ENCODE measurements around the gene PRR32.
"Not testable (repeated sequence)": the region's sequence is repeated elsewhere in the genome, so short reads cannot be mapped to it uniquely, and the experiment has no call there.

PRR32 gene

DNA sequence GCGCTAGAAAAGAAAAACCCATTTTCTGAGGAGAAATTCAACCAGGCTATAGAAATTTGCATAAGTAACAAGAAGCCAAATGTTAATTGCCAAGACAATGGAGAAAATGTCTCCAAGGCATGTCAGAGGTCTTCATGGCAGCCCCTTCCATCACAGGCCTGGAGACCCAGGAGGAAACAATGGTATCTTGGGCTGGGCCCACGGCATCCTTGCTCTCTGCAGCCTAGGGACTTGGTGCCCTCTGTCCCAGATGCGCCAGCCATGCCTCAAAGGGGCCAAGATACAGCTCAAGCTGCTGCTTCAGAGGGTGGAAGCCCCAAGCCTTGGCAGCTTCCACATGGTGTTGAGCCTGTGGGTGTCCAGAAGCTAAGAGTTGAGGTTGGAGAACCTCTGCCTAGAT is 12.7 kb upstream of the PRR32 start:
- 66% methylated on average over 2 of the region's 3 CpGs for WGBS

DNA sequence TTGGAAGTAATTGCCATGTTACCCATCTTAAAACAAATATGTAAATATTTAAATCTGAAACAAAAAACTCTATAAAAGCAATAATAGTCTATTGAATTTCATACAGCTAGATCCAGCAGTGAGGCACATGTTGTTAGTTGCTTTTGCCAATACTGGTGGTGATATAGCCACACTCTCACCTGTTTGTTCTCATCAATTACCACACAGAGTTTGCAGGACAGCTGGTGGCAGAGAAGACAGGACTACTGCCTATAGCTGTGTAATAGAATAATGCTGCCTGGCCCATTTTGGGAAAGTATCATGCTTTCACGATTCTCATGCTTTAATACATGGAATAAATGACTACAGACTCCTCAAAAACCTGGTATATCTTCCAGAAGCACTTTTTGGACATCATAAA is 3.7 kb upstream of the PRR32 start:
- Histone ChIP-seq H2BK15ac (ENCODE audit: low read depth, poor library complexity, severe bottlenecking) (no peak overlapping the region), H3K4me1 (ENCODE audit: control insufficient read depth, insufficient read depth, low read depth, low read length) (peaks cover 2% of the 10 kb centered on the region), H3K9ac (ENCODE audit: low read length) (no peak overlapping the region), H2AK5ac (ENCODE audit: low read length, severe bottlenecking) (no peak overlapping the region), H2AFZ (ENCODE audit: low read depth, low read length) (no peak overlapping the region), H4K8ac (ENCODE audit: low read length) (no peak overlapping the region), H2BK5ac (ENCODE audit: low read depth, low read length, poor library complexity, severe bottlenecking) (no peak overlapping the region), H2BK120ac (ENCODE audit: low read depth, low read length) (no peak overlapping the region), H3K36me3 (ENCODE audit: control insufficient read depth in 1 of 2, insufficient read depth in 2 of 2, low read depth in 1 of 2, low read length in 2 of 2) (no peaks in the 10 kb centered on the region), H3K14ac (ENCODE audit: low read length in 2 of 2) (no peak overlapping the region), H3K27me3 (ENCODE audit: control insufficient read depth in 1 of 2, insufficient read depth in 1 of 2, low read length in 2 of 2) (no peaks in the 10 kb centered on the region), H3K4me2 (ENCODE audit: low read length, poor library complexity, severe bottlenecking) (no peak overlapping the region), H3K79me1 (replicated peaks; ENCODE audit: low read length, poor library complexity, severe bottlenecking) (no peaks in the 10 kb centered on the region), H3K4me3 (ENCODE audit: insufficient read depth in 1 of 2, low read depth in 1 of 2, low read length in 2 of 2) (no peak overlapping the region), H2BK12ac (ENCODE audit: low read length in 2 of 2) (no peak overlapping the region), H4K91ac (ENCODE audit: low read length) (no peak overlapping the region), H3K18ac (ENCODE audit: low read depth in 1 of 2, low read length in 2 of 2) (no peak overlapping the region), H3K4ac (ENCODE audit: low read depth in 1 of 2, low read length in 2 of 2) (no peak overlapping the region), H3K23ac (ENCODE audit: low read length in 2 of 2) (no peak overlapping the region), H3K9me3 (ENCODE audit: control insufficient read depth, low read length) (peaks cover 6% of the 10 kb centered on the region), H3K27ac (ENCODE audit: low read length, poor library complexity, severe bottlenecking) (no peak overlapping the region)
- WGBS: no CpG with 5 or more reads among the region's 1 CpG
- DNase-seq: no peak

More for the DNA sequence above, 12.7 kb upstream of the PRR32 start:
- H3K27ac ChIP-seq (ENCODE audit: low read length, poor library complexity, severe bottlenecking); H2BK120ac ChIP-seq (ENCODE audit: low read depth, low read length); H2BK15ac ChIP-seq (ENCODE audit: low read depth, poor library complexity, severe bottlenecking); H3K27me3 ChIP-seq (ENCODE audit: control insufficient read depth in 1 of 2, insufficient read depth in 1 of 2, low read length in 2 of 2); H4K8ac ChIP-seq (ENCODE audit: low read length); DNase-seq; H2AFZ ChIP-seq (ENCODE audit: low read depth, low read length); H3K9ac ChIP-seq (ENCODE audit: low read length); H4K91ac ChIP-seq (ENCODE audit: low read length); H3K14ac ChIP-seq (ENCODE audit: low read length in 2 of 2); H3K4me2 ChIP-seq (ENCODE audit: low read length, poor library complexity, severe bottlenecking); H2AK5ac ChIP-seq (ENCODE audit: low read length, severe bottlenecking); H3K4ac ChIP-seq (ENCODE audit: low read depth in 1 of 2, low read length in 2 of 2); H3K9me3 ChIP-seq (ENCODE audit: control insufficient read depth, low read length); H3K79me1 ChIP-seq (replicated peaks; ENCODE audit: low read length, poor library complexity, severe bottlenecking); H3K18ac ChIP-seq (ENCODE audit: low read depth in 1 of 2, low read length in 2 of 2); H3K23ac ChIP-seq (ENCODE audit: low read length in 2 of 2); H2BK12ac ChIP-seq (ENCODE audit: low read length in 2 of 2); H3K4me3 ChIP-seq (ENCODE audit: insufficient read depth in 1 of 2, low read depth in 1 of 2, low read length in 2 of 2); H3K36me3 ChIP-seq (ENCODE audit: control insufficient read depth in 1 of 2, insufficient read depth in 2 of 2, low read depth in 1 of 2, low read length in 2 of 2); H2BK5ac ChIP-seq (ENCODE audit: low read depth, low read length, poor library complexity, severe bottlenecking); H3K4me1 ChIP-seq (ENCODE audit: control insufficient read depth, insufficient read depth, low read depth, low read length): not testable (repeated sequence)

DNA sequence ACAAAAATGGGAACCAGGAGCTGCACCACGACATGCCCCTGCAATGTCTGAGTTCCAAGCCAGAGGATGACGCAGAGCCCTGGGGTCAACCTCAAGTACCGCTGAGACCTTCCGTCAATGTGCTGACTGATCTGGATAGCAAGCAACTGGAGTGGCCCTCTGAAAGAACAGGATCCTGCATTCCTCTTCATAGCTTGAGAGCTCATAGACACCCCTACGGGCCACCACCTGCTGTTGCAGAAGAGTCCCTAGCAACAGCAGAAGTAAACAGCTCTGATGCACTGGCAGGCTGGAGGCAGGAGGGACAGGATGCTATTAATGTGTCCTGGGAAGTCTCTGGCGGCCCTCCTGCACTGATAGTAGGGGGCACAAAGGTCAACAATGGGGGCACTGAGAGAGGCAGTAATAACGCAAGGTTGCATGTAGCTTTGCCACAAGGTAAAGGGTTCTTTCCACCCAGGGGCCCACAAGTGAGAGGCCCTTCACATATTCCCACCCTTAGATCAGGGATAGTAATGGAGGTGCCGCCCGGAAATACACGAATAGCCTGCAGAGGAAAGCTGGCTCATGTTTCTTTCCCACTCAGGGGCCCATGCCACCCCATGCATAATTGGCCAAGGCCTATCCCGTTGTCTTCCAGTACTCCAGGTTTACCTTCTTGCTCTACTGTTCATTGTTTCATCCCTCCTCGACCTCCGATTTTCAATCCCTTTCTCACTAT is 1.3 kb downstream of the PRR32 start:
- no peak overlapping the region for H2AK5ac ChIP-seq (ENCODE audit: low read length, severe bottlenecking)
- no peak overlapping the region for H3K18ac ChIP-seq (ENCODE audit: low read depth in 1 of 2, low read length in 2 of 2)
- no peak overlapping the region for H3K4ac ChIP-seq (ENCODE audit: low read depth in 1 of 2, low read length in 2 of 2)
- no peak overlapping the region for H2BK5ac ChIP-seq (ENCODE audit: low read depth, low read length, poor library complexity, severe bottlenecking)
- no peaks in the 10 kb centered on the region for H3K36me3 ChIP-seq (ENCODE audit: control insufficient read depth in 1 of 2, insufficient read depth in 2 of 2, low read depth in 1 of 2, low read length in 2 of 2)
- no peak overlapping the region for H3K23ac ChIP-seq (ENCODE audit: low read length in 2 of 2)
- no peaks in the 10 kb centered on the region for H3K79me1 ChIP-seq (replicated peaks; ENCODE audit: low read length, poor library complexity, severe bottlenecking)
- H3K4me2 ChIP-seq (ENCODE audit: low read length, poor library complexity, severe bottlenecking): no peak overlapping the region
- no peak overlapping the region for H3K27ac ChIP-seq (ENCODE audit: low read length, poor library complexity, severe bottlenecking)
- no peak overlapping the region for H3K4me3 ChIP-seq (ENCODE audit: insufficient read depth in 1 of 2, low read depth in 1 of 2, low read length in 2 of 2)
- no peak overlapping the region for H2BK120ac ChIP-seq (ENCODE audit: low read depth, low read length)
- WGBS: 71% methylated on average over 12 of the region's 13 CpGs
- no peak overlapping the region for H3K14ac ChIP-seq (ENCODE audit: low read length in 2 of 2)
- no peak overlapping the region for H4K91ac ChIP-seq (ENCODE audit: low read length)
- H2BK15ac ChIP-seq (ENCODE audit: low read depth, poor library complexity, severe bottlenecking): no peak overlapping the region
- no peaks in the 10 kb centered on the region for H3K27me3 ChIP-seq (ENCODE audit: control insufficient read depth in 1 of 2, insufficient read depth in 1 of 2, low read length in 2 of 2)
- H3K9ac ChIP-seq (ENCODE audit: low read length): no peak overlapping the region
- H4K8ac ChIP-seq (ENCODE audit: low read length): no peak overlapping the region
- no peak overlapping the region for H2AFZ ChIP-seq (ENCODE audit: low read depth, low read length)
- no peak overlapping the region for H2BK12ac ChIP-seq (ENCODE audit: low read length in 2 of 2)
- no peaks in the 10 kb centered on the region for H3K9me3 ChIP-seq (ENCODE audit: control insufficient read depth, low read length)
- peaks cover 2% of the 10 kb centered on the region for H3K4me1 ChIP-seq (ENCODE audit: control insufficient read depth, insufficient read depth, low read depth, low read length)
- no peak for DNase-seq

DNA sequence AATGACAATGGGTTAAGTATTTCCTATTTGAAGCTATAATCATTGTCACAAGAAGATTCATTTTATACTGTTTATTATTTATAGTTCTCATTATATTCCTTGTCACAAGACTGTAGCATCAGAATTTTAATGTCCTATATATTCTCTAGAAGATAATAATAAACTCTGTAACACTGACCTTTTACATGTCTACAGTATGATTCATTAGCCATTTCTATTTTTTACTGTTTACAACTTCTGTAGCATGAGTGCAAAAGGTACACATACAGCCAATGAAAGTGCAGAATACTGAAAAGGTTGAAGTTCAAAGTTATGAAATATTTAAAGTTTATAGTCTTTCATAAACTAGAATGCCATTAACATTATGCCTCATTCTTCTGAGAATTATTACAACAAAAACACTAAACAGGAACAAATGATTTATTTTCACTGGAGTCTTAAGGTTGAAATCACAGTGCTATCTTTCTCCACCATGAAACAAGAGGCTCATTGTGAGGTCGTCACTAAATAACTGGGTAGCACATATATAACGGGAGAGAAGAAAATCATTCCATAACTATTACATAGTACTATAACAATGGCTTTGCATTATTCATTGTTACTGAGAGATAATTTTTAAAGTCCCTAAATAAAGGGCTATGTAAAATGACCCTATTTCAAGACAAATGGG is 4.9 kb downstream of the PRR32 start:
- DNase-seq: no peak
- Histone ChIP-seq H2BK12ac (ENCODE audit: low read length in 2 of 2) (no peak overlapping the region), H3K23ac (ENCODE audit: low read length in 2 of 2) (no peak overlapping the region), H3K27me3 (ENCODE audit: control insufficient read depth in 1 of 2, insufficient read depth in 1 of 2, low read length in 2 of 2) (no peaks in the 10 kb centered on the region), H3K4me3 (ENCODE audit: insufficient read depth in 1 of 2, low read depth in 1 of 2, low read length in 2 of 2) (no peak overlapping the region), H3K4me2 (ENCODE audit: low read length, poor library complexity, severe bottlenecking) (no peak overlapping the region), H3K27ac (ENCODE audit: low read length, poor library complexity, severe bottlenecking) (no peak overlapping the region), H2AFZ (ENCODE audit: low read depth, low read length) (no peak overlapping the region), H3K18ac (ENCODE audit: low read depth in 1 of 2, low read length in 2 of 2) (no peak overlapping the region), H3K4ac (ENCODE audit: low read depth in 1 of 2, low read length in 2 of 2) (no peak overlapping the region), H2BK120ac (ENCODE audit: low read depth, low read length) (no peak overlapping the region), H2BK5ac (ENCODE audit: low read depth, low read length, poor library complexity, severe bottlenecking) (no peak overlapping the region), H3K4me1 (ENCODE audit: control insufficient read depth, insufficient read depth, low read depth, low read length) (peaks cover 2% of the 10 kb centered on the region), H3K36me3 (ENCODE audit: control insufficient read depth in 1 of 2, insufficient read depth in 2 of 2, low read depth in 1 of 2, low read length in 2 of 2) (no peaks in the 10 kb centered on the region), H2BK15ac (ENCODE audit: low read depth, poor library complexity, severe bottlenecking) (no peak overlapping the region), H4K8ac (ENCODE audit: low read length) (no peak overlapping the region), H3K79me1 (replicated peaks; ENCODE audit: low read length, poor library complexity, severe bottlenecking) (no peaks in the 10 kb centered on the region), H3K9me3 (ENCODE audit: control insufficient read depth, low read length) (no peaks in the 10 kb centered on the region), H4K91ac (ENCODE audit: low read length) (no peak overlapping the region), H2AK5ac (ENCODE audit: low read length, severe bottlenecking) (no peak overlapping the region), H3K9ac (ENCODE audit: low read length) (no peak overlapping the region), H3K14ac (ENCODE audit: low read length in 2 of 2) (no peak overlapping the region)
- WGBS: no CpG with 5 or more reads among the region's 2 CpGs
